HEK293T (cell line): ENCODE data around the gene ZNF148.

Experiments
- ARNT ChIP-seq: fragments of 450-650 bp; IDR thresholded peaks from 2 replicates; pipeline ENCODE4 v1.6.1; 2017; ENCODE audit warnings: mild to moderate bottlenecking
- BHLHE40 ChIP-seq: fragments of 450-650 bp; IDR thresholded peaks from 2 replicates; pipeline ENCODE4 v1.6.1; 2016; ENCODE audit warnings: mild to moderate bottlenecking, moderate library complexity, borderline replicate concordance
- CTBP1 ChIP-seq: fragments of 450-650 bp; IDR thresholded peaks from 2 replicates; pipeline ENCODE4 v1.6.1; 2016; ENCODE audit warnings: borderline replicate concordance
- ELF4 ChIP-seq: fragments of 450-650 bp; IDR thresholded peaks from 2 replicates; pipeline ENCODE4 v1.6.1; 2017; ENCODE audit warnings: antibody characterized with exemption
- FOXK2 ChIP-seq: fragments of 450-650 bp; IDR thresholded peaks from 2 replicates; pipeline ENCODE4 v1.6.1; 2016; ENCODE audit warnings: mild to moderate bottlenecking
- FOXM1 ChIP-seq: fragments of 450-650 bp; IDR thresholded peaks from 2 replicates; pipeline ENCODE4 v1.6.1; 2017; ENCODE audit warnings: mild to moderate bottlenecking, borderline replicate concordance
- HDGF ChIP-seq: fragments of 450-650 bp; IDR thresholded peaks from 2 replicates; pipeline ENCODE4 v1.6.1; 2017; ENCODE audit warnings: antibody characterized with exemption, borderline replicate concordance
- L3MBTL2 ChIP-seq: fragments of 450-650 bp; conservative IDR thresholded peaks from 2 replicates; pipeline ENCODE4 v1.6.1; 2016; ENCODE audit warnings: mild to moderate bottlenecking
- NFRKB ChIP-seq: fragments of 450-650 bp; IDR thresholded peaks from 2 replicates; pipeline ENCODE4 v1.6.1; 2016; ENCODE audit warnings: mild to moderate bottlenecking, moderate library complexity
- SP1 ChIP-seq: fragments of 450-650 bp; IDR thresholded peaks from 2 replicates; pipeline ENCODE4 v1.6.1; 2017
- SUZ12 ChIP-seq: fragments of 450-650 bp; IDR thresholded peaks from 2 replicates; pipeline ENCODE4 v1.6.1; 2016; ENCODE audit warnings: mild to moderate bottlenecking
- TARDBP ChIP-seq: fragments of 450-650 bp; IDR thresholded peaks from 2 replicates; pipeline ENCODE4 v1.6.1; 2016
- ZNF384 ChIP-seq: fragments of 450-650 bp; IDR thresholded peaks from 2 replicates; pipeline ENCODE4 v1.6.1; 2016
- TF ChIP-seq, protein P1 (sequence below): fragments of 450-650 bp; IDR thresholded peaks from 2 replicates; pipeline ENCODE4 v1.6.1; 2016

DNA sequence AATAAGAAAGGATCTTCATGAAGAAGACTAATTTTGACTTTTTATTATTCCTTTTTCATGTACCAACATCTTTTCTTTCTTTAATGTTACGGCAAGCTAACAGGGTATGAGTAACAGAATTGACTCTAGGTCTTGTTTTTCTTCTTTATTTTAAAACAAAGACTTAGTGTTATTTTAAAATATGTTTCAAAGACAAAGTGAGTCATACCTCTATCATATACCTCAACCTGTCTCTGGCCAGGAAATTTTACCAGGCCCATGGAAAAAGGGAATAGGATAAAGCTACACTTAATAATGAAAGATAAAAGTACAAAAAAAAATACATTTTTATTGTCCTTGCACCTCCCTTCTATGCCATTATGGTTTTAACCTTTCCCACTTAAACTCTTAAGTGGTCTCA is 57.4 kb downstream of the ZNF148 start:
- TF ChIP-seq TARDBP (no peak), NFRKB (no peak), SUZ12 (no peak), ELF4 (no peak), SP1 (no peak), BHLHE40 (no peak), HDGF (no peak), FOXM1 (no peak), FOXK2 (no peak), ZNF384 (no peak), ARNT (no peak), CTBP1 (no peak), L3MBTL2 (no peak)
- TF ChIP-seq, protein P1, sequence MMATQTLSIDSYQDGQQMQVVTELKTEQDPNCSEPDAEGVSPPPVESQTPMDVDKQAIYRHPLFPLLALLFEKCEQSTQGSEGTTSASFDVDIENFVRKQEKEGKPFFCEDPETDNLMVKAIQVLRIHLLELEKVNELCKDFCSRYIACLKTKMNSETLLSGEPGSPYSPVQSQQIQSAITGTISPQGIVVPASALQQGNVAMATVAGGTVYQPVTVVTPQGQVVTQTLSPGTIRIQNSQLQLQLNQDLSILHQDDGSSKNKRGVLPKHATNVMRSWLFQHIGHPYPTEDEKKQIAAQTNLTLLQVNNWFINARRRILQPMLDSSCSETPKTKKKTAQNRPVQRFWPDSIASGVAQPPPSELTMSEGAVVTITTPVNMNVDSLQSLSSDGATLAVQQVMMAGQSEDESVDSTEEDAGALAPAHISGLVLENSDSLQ: no peak
